ENCODE measurements around the gene CHTF18. TPM values are rescaled to one million over a fixed set of nuclear protein-coding genes. Genes with fewer than 3 reads are reported as not detected.

Gene CHTF18
- total RNA-seq, 1 experiment from 2014 or later: 120 TPM

DNA sequence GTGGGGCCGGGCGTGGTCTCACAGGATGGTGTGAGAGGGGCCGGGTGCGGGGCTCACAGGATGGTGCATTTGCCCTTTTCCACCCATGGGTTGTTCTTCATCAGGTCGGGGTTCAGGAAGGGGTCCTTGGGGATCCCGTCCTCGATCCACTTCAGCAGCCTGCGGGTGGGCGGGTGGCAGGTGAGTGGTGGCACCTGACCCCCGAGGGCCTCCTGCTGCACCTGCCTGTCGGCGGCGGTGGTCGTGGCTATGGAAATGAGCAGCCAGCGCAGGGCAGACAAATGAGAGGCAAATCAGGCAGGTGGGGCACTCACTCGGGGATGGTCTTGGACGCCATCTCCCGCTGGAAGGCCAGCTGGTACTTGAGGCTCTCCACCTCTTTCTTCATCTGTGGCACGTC is 10.2 kb downstream of the CHTF18 start:
- H4K8ac ChIP-seq (replicated peaks; ENCODE audit: insufficient read length, low read depth, low read length): no peak overlapping the region
- no peak overlapping the region for H3K9ac ChIP-seq (ENCODE audit: extremely low read depth, insufficient read length, low read length)
- WGBS (ENCODE audit: extremely low coverage, insufficient read length, low lambda C conversion rate): no CpG with 5 or more reads among the region's 19 CpGs
- TF ChIP-seq, protein P1, sequence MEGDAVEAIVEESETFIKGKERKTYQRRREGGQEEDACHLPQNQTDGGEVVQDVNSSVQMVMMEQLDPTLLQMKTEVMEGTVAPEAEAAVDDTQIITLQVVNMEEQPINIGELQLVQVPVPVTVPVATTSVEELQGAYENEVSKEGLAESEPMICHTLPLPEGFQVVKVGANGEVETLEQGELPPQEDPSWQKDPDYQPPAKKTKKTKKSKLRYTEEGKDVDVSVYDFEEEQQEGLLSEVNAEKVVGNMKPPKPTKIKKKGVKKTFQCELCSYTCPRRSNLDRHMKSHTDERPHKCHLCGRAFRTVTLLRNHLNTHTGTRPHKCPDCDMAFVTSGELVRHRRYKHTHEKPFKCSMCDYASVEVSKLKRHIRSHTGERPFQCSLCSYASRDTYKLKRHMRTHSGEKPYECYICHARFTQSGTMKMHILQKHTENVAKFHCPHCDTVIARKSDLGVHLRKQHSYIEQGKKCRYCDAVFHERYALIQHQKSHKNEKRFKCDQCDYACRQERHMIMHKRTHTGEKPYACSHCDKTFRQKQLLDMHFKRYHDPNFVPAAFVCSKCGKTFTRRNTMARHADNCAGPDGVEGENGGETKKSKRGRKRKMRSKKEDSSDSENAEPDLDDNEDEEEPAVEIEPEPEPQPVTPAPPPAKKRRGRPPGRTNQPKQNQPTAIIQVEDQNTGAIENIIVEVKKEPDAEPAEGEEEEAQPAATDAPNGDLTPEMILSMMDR (conservative IDR thresholded peaks at IDR 0.05): no peak
- no peak overlapping the region for H3K27ac Mint-ChIP-seq
- no peaks in the 10 kb centered on the region for H4K20me1 ChIP-seq (ENCODE audit: control insufficient read depth, insufficient read depth, insufficient read length)
- H3K79me2 ChIP-seq (ENCODE audit: insufficient read depth, low read length): no peaks in the 10 kb centered on the region
- DNase-seq: no peak
- H3K27me3 Mint-ChIP-seq (ENCODE audit: low read depth): peaks cover 42% of the 10 kb centered on the region
- no peak overlapping the region for H3K4me2 ChIP-seq (ENCODE audit: insufficient read depth, insufficient read length, low read length)
- H3K4ac ChIP-seq (ENCODE audit: low read depth, low read length): no peak overlapping the region
- peaks cover 4% of the 10 kb centered on the region for H3K23me2 ChIP-seq (ENCODE audit: insufficient read length, low read depth, low read length, poor library complexity, severe bottlenecking)
- H3K27me3 ChIP-seq (ENCODE audit: insufficient read depth, low read length): no peaks in the 10 kb centered on the region; the same call in 1 of the 2 replicates
- no peak overlapping the region for H3K23ac ChIP-seq (ENCODE audit: insufficient read length, low read depth, low read length)
- no peak overlapping the region for H3K27ac ChIP-seq (ENCODE audit: insufficient read length, low read depth, low read length)
- H2BK15ac ChIP-seq (ENCODE audit: low read depth, low read length): no peak overlapping the region
- H4K91ac ChIP-seq (ENCODE audit: insufficient read length, low read depth, low read length): no peak overlapping the region
- H3K36me3 Mint-ChIP-seq (ENCODE audit: insufficient read depth in 1 of 3, low read depth in 3 of 3): peaks cover 13 to 28% (median 21%) of the 10 kb centered on the region in 3 experiments; a peak in 6 of 7 replicates
- H3K14ac ChIP-seq (ENCODE audit: insufficient read depth, low read length): no peak overlapping the region
- H2AK5ac ChIP-seq (ENCODE audit: insufficient read length, low read length): no peak overlapping the region
- H4K5ac ChIP-seq (ENCODE audit: insufficient read length, low read depth, low read length): no peak overlapping the region
- H2BK12ac ChIP-seq (ENCODE audit: insufficient read length, low read depth, low read length): no peak overlapping the region
- H3K4me1 Mint-ChIP-seq: no peaks in the 10 kb centered on the region
- no peak overlapping the region for H3K18ac ChIP-seq (ENCODE audit: insufficient read length, low read depth, low read length)
- no peak overlapping the region for H3K4me3 Mint-ChIP-seq
- H2AFZ ChIP-seq (ENCODE audit: low read length): no peak overlapping the region
- H3K56ac ChIP-seq (ENCODE audit: insufficient read length, low read depth, low read length): no peak overlapping the region
- H3K79me1 ChIP-seq (ENCODE audit: insufficient read depth, low read depth, low read length, poor library complexity, severe bottlenecking): no peaks in the 10 kb centered on the region
- no peak overlapping the region for H2BK5ac ChIP-seq (ENCODE audit: insufficient read length, low read length)
- H3K9me3 ChIP-seq (ENCODE audit: control insufficient read depth, low read depth, low read length): no peaks in the 10 kb centered on the region
- H2BK20ac ChIP-seq (ENCODE audit: low read depth, low read length, poor library complexity, severe bottlenecking): no peak overlapping the region
- peaks cover 0 to 3% of the 10 kb centered on the region in 2 experiments; a peak in 1 of 5 replicates for H3K9me3 Mint-ChIP-seq
- H3T11ph ChIP-seq (ENCODE audit: low read length): no peak overlapping the region
- no peaks in the 10 kb centered on the region for H3K4me1 ChIP-seq (ENCODE audit: insufficient read depth, low read length)
- H2BK120ac ChIP-seq (ENCODE audit: low read depth, low read length, poor library complexity, severe bottlenecking): no peak overlapping the region
